ENCODE measurements around the gene IMMP2L. TPM values are rescaled to one million over a fixed set of nuclear protein-coding genes. Genes with fewer than 3 reads are reported as not detected.
A peak's percentile ranks its signal among the peaks of the same experiment; 100 is the strongest.

IMMP2L gene
- total and polyA plus RNA-seq, 4 donors = 9.2 to 34.7 (median 11.1) TPM

DNA sequence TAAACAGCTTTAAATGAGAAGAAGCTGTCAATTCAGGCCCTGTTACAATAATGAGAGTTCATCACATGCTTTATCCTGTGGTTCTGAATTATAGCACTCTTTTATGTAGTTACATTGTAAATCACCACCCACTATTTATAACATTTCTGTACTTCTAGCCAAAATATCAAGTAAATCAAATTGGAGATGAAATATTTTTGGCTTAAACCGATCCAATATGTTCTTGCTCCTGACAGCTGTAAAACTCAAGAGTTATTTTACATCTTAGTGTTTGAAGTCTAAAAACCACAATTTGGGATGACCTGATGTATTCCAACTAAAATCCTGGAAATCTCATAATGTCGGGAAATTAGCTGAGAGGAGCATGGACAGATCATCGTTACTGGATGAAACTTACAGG is 842.6 kb downstream of the IMMP2L start:
- ATAC-seq (ENCODE audit: insufficient read depth, low FRiP score) (no peak), DNase-seq (no peak)
- H3K9ac ChIP-seq (ENCODE audit: insufficient read depth in 1 of 2, low read length in 2 of 2) = no peak overlapping the region
- 84 to 91% methylated on average over 3 of the region's 3 CpGs for WGBS, 2 donors
- H3K27me3 ChIP-seq (ENCODE audit: control insufficient read depth in 3 of 3, insufficient read depth in 3 of 3, low read length in 2 of 3) = no peaks in the 10 kb centered on the region
- H3K4me3 ChIP-seq = no peak overlapping the region
- TF ChIP-seq, protein P1, sequence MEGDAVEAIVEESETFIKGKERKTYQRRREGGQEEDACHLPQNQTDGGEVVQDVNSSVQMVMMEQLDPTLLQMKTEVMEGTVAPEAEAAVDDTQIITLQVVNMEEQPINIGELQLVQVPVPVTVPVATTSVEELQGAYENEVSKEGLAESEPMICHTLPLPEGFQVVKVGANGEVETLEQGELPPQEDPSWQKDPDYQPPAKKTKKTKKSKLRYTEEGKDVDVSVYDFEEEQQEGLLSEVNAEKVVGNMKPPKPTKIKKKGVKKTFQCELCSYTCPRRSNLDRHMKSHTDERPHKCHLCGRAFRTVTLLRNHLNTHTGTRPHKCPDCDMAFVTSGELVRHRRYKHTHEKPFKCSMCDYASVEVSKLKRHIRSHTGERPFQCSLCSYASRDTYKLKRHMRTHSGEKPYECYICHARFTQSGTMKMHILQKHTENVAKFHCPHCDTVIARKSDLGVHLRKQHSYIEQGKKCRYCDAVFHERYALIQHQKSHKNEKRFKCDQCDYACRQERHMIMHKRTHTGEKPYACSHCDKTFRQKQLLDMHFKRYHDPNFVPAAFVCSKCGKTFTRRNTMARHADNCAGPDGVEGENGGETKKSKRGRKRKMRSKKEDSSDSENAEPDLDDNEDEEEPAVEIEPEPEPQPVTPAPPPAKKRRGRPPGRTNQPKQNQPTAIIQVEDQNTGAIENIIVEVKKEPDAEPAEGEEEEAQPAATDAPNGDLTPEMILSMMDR (IDR thresholded peaks at IDR 0.05; ENCODE audit: control extremely low read depth, extremely low read depth) = no peak
- no peak overlapping the region for H3K27ac ChIP-seq (ENCODE audit: low read depth in 1 of 2, low read length in 1 of 2)
- H3K4me1 ChIP-seq (ENCODE audit: control insufficient read depth in 5 of 5, insufficient read depth in 5 of 5, low read length in 5 of 5) = no peaks in the 10 kb centered on the region
- no peaks in the 10 kb centered on the region for H3K9me3 ChIP-seq (ENCODE audit: control insufficient read depth in 4 of 4, insufficient read depth in 3 of 4, low read length in 3 of 4)
- H3K36me3 ChIP-seq (ENCODE audit: control insufficient read depth in 4 of 4, insufficient read depth in 4 of 4, low read length in 4 of 4) = no peaks in the 10 kb centered on the region

DNA sequence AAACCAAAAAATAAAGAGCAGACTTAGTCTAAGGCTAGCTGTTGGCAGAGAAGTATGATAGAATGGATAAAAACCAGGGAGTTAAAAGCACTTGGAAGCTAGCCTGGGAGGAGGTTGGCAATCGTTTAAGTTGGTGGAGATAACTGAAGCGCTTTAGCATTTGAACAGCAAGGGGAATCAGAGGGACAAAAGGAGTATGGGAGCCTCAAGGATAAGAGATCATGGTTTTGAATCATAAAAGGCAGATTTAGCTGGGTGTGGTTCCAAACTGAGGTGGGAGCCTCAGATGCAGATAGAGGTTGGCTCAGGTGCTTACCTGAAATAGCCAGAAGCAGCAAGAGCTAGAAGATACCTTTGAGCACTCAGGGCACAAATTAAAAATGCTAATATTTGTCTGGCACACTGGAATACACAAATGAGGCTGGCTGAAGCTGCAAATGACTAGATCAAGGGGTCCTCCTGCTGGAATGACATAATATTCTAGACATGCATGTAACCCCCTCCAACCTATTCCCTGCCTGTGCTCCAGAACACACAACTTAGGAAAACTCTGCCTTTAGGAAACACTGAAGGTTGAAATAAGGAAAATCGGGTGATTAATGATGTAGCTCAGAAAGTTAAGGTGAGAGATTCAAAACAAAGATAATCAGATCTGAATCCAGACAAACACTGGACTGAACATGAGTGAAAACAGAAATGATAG is 843.6 kb downstream of the IMMP2L start:
- TF ChIP-seq, protein P1 (IDR thresholded peaks at IDR 0.05; ENCODE audit: control extremely low read depth, extremely low read depth) = no peak
- Histone ChIP-seq H3K9ac (ENCODE audit: insufficient read depth in 1 of 2, low read length in 2 of 2) (no peak overlapping the region), H3K4me1 (ENCODE audit: control insufficient read depth in 5 of 5, insufficient read depth in 5 of 5, low read length in 5 of 5) (no peaks in the 10 kb centered on the region), H3K4me3 (no peak overlapping the region), H3K27me3 (ENCODE audit: control insufficient read depth in 3 of 3, insufficient read depth in 3 of 3, low read length in 2 of 3) (no peaks in the 10 kb centered on the region), H3K36me3 (ENCODE audit: control insufficient read depth in 4 of 4, insufficient read depth in 4 of 4, low read length in 4 of 4) (no peaks in the 10 kb centered on the region), H3K9me3 (ENCODE audit: control insufficient read depth in 4 of 4, insufficient read depth in 3 of 4, low read length in 3 of 4) (no peaks in the 10 kb centered on the region), H3K27ac (ENCODE audit: low read depth in 1 of 2, low read length in 1 of 2) (no peak overlapping the region)
- DNase-seq = peak in 1 of 3 donors; percentile 17
- WGBS, 2 donors = 70 to 76% methylated on average over 3 of the region's 3 CpGs
- no peak for ATAC-seq (ENCODE audit: insufficient read depth, low FRiP score)

DNA sequence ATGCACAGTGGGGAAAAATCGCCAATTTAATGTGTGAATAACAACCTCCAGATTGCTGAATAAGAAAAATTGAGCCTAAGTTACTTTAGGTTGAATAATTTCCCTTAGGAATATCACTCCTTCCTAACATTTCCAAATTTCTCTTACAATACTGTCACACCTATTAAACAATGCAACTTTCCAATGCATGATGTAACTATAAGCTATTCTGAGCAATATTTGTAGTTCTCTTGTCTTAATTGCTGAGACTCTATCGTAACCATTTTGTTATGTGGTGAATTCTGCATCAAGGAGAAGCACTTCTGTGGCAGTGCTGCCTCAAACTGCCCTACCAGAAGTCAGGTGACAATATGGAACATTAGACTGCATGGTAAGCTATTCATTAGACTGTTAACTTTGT is 858.1 kb downstream of the IMMP2L start:
- Histone ChIP-seq H3K27me3 (ENCODE audit: control insufficient read depth in 3 of 3, insufficient read depth in 3 of 3, low read length in 2 of 3) (no peaks in the 10 kb centered on the region), H3K4me3 (no peak overlapping the region), H3K27ac (ENCODE audit: low read depth in 1 of 2, low read length in 1 of 2) (no peak overlapping the region), H3K4me1 (ENCODE audit: control insufficient read depth in 5 of 5, insufficient read depth in 5 of 5, low read length in 5 of 5) (no peaks in the 10 kb centered on the region), H3K36me3 (ENCODE audit: control insufficient read depth in 4 of 4, insufficient read depth in 4 of 4, low read length in 4 of 4) (no peaks in the 10 kb centered on the region), H3K9ac (ENCODE audit: insufficient read depth in 1 of 2, low read length in 2 of 2) (no peak overlapping the region), H3K9me3 (ENCODE audit: control insufficient read depth in 4 of 4, insufficient read depth in 3 of 4, low read length in 3 of 4) (no peaks in the 10 kb centered on the region)
- WGBS, 2 donors = 81 to 87% methylated on average over 2 of the region's 2 CpGs
- ATAC-seq (ENCODE audit: insufficient read depth, low FRiP score) (no peak), DNase-seq (peak in 1 of 3 donors; percentile 8)
- TF ChIP-seq, protein P1 (IDR thresholded peaks at IDR 0.05; ENCODE audit: control extremely low read depth, extremely low read depth) = no peak

DNA sequence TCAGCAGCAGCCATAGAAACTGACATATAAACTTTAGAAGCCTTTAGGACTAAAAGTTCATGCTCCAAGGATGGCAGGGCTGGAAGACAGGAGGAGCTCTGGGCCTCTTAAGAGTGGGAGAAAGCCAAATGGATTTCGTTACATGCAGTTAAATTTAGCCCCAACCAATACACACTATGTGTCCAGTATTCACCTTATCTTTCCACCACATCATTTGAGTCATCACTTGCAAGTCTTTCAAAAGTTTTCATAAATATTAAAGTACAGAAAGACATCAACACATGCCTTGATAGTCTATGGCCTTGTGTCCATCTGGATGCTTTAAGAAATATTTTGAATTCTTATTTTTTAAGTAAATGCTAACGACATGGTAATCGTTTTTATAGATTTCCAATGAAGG is 863.7 kb downstream of the IMMP2L start:
- no peaks in the 10 kb centered on the region for H3K9me3 ChIP-seq (ENCODE audit: control insufficient read depth in 4 of 4, insufficient read depth in 3 of 4, low read length in 3 of 4)
- no peaks in the 10 kb centered on the region for H3K36me3 ChIP-seq (ENCODE audit: control insufficient read depth in 4 of 4, insufficient read depth in 4 of 4, low read length in 4 of 4)
- TF ChIP-seq, protein P1 (IDR thresholded peaks at IDR 0.05; ENCODE audit: control extremely low read depth, extremely low read depth) = no peak
- peak in 1 of 3 donors; percentile 33 for DNase-seq
- no peaks in the 10 kb centered on the region for H3K4me1 ChIP-seq (ENCODE audit: control insufficient read depth in 5 of 5, insufficient read depth in 5 of 5, low read length in 5 of 5)
- no peak overlapping the region for H3K4me3 ChIP-seq
- H3K27ac ChIP-seq (ENCODE audit: low read depth in 1 of 2, low read length in 1 of 2) = no peak overlapping the region
- H3K27me3 ChIP-seq (ENCODE audit: control insufficient read depth in 3 of 3, insufficient read depth in 3 of 3, low read length in 2 of 3) = no peaks in the 10 kb centered on the region
- no peak for ATAC-seq (ENCODE audit: insufficient read depth, low FRiP score)
- H3K9ac ChIP-seq (ENCODE audit: insufficient read depth in 1 of 2, low read length in 2 of 2) = no peak overlapping the region
- 78 to 80% methylated on average over 3 of the region's 3 CpGs for WGBS, 2 donors

Data from lung (tissue), 12 donors.